ENCODE measurements around the gene LUC7L3.
"Not testable (repeated sequence)": the region's sequence is repeated elsewhere in the genome, so short reads cannot be mapped to it uniquely, and the experiment has no call there.

The LUC7L3 gene

GRCh38 chr17:50785946-50786570 lies 66.7 kb downstream of the LUC7L3 start:
- peak; percentile 70 for DNase-seq (ENCODE audit: low spot score)

DNA sequence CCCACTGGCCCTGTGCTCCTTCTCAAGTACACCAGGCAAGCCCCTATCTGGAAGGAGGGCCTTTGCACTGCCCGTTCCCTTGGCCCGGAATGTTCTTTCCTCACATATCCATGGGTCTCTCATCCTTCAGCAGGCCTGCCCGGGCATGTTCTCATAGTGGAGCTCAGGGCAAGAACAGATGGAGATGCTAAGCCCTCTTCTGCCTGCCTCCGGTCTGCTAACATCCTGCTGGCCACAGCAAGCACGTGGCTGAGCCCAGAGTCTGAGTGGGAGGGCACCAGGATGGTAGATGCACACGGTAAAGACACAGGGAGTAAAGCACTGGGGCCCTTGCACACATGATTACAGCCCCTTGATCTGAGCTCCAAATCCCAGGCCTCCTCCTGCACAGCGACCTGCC lies 67.7 kb downstream of the LUC7L3 start:
- DNase-seq (ENCODE audit: low spot score) = no peak

DNA sequence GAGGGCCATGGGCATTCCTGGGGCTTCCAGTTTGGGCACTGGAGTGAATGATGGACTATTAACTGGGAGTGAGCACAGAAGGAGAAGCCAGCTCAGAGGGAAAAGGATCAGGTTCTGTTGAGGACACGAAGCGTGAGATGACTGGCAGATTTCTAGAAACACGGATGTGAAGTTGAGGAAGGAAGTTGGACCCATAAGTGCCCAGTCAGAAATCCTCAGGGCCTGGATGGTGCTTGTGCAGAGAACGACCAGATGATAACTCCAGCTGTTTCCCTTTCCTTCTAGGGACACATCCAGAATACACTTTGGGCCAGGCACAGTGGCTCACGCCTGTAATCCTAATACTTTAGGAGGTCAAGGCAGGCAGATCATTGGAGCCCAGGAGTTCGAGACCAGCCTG lies 71.2 kb downstream of the LUC7L3 start:
- DNase-seq (ENCODE audit: low spot score) = no peak

DNA sequence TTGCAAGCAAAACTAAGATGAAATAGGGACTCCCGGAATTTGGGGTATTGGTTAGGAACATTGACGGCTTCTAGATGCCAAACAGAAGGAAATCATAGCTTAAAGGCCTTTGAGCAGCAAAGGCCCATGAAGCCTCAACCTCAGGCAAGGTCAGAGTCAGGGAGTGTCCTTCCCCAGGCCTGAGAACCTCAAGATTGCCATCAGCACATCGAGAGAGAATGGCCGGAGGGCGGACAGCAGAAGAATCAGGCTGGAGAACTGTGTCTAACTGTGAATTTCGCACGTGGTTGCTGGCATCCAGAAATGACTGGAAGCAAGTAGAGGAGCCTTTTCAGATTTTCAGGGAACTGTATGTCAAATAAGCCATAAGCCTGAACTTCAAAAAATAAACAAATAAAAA lies 72.7 kb downstream of the LUC7L3 start:
- DNase-seq (ENCODE audit: low spot score) = no peak

- DNase-seq (ENCODE audit: low spot score) = no peak
Measured at GRCh38 chr17:50793007-50793406, 73.6 kb downstream of the LUC7L3 start.

DNA sequence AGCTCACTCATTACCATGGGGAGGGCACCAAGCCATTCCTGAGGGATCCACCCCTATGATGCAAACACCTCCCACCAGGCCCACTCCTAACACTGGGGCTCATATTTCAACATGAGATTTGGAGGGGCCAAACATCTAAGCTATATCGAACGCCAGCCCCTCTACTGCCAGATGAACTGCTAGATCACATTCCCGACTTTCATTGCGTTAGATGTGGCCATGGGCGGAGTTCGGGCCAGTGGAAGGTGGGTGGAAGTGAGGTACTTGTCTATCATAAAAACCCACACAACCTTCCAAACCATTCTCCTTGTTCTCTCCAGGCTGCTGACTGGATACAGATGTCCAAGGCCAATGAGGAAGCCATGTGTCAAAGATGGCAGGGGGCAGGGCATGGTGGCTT lies 75.0 kb downstream of the LUC7L3 start:
- DNase-seq (ENCODE audit: low spot score) = no peak

DNA sequence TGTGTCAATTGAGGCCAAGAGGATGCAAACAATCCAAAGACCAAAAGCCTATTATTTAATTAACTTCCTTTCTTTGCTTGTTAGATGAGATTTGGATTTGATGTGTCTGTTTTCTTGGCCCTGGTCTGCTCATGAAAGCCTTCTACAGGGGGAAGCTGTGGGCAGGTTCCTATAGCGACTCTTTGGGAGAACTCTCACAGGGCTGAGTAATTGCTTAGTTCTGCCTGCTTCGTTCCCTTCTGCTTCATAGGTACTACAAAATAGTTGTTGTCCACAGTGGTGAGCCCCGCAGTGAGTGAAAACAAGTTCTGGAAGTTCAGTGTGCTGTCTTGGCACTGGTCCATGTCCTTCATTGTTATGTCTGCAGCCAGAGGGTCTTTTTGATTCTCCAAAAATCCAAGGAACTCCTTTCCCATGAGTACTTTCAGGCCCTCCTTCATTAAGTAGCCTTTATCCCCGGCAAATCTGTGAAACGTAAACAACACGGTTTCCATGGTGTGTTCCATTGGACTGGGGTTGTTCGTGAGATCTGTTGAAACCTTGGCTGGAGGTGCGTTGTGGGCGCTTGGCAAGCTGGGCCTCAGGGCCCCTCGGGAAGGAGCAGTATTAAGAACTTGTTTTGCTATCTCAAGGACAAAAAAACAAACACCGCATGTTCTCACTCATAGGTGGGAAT lies 77.9 kb downstream of the LUC7L3 start:
- no peak for DNase-seq (ENCODE audit: low spot score)

DNA sequence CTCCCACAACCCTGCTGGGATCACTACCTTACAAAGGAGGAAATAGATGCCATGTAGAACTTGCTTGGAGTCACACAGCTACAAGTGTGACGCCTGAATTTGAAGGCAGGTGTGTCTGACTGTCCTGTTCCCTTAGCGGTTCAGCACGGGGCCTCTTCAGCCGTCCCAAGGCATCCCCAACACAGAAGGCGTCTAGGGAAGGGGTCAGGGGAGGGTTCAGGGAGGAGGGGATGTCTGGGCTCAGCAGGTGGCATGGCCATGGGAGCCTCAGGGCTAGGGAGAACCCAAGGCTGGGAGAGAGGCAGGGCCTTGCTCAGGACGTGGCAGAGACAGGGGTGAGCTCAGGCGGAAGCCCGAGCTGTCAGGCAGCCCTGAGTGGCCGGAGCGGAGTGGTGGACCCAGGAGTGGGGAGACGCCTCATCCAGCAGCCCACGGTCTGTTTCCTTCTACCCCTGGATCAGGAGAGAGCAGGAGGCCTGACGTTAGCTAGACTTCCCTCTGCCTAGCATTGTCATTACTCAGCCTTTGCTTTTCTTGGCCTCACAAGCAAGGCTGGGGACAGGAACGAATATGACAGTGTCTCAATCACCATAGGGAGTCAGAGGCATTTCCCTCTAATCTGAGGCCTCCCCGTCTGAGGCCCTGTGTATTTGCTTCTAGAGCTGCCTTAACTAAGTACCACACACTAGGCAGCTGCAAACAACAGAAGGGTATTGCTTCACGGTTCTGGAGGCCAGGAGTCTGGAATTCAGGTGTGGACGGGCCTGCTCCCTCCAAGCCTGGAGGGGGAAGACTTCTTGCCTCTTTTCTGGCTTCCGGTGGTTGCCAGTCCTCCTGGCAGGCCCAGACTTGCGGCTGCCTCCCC lies 79.3 kb downstream of the LUC7L3 start:
- no peak for DNase-seq (ENCODE audit: low spot score)

- no peak for DNase-seq (ENCODE audit: low spot score)
Measured at GRCh38 chr17:50799582-50799981, 80.2 kb downstream of the LUC7L3 start.

DNA sequence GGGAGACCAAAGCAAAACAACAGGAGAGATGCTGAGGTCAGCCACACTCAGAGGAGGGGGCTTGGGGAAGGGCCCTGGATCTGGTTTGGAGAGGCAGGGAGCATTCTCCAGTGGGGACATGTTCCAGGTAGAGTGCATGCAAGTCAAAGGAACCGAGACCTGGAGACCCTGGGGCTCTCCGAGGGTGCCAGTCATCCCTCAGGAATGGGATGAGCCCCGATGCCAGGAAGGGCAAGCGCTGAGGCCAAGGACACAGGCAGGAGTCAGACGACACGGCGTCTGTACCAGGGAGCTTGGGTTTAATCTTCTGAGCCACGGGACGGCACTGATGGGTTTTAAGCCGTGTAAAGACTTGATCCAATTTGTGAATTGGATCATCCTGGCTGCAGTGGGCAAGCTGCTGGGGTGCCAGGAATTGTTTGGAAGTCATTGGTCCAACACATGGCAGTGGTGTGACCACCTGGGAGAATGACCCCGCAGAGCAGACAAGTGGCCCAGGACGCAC lies 80.8 kb downstream of the LUC7L3 start:
- no peak for DNase-seq (ENCODE audit: low spot score)

DNA sequence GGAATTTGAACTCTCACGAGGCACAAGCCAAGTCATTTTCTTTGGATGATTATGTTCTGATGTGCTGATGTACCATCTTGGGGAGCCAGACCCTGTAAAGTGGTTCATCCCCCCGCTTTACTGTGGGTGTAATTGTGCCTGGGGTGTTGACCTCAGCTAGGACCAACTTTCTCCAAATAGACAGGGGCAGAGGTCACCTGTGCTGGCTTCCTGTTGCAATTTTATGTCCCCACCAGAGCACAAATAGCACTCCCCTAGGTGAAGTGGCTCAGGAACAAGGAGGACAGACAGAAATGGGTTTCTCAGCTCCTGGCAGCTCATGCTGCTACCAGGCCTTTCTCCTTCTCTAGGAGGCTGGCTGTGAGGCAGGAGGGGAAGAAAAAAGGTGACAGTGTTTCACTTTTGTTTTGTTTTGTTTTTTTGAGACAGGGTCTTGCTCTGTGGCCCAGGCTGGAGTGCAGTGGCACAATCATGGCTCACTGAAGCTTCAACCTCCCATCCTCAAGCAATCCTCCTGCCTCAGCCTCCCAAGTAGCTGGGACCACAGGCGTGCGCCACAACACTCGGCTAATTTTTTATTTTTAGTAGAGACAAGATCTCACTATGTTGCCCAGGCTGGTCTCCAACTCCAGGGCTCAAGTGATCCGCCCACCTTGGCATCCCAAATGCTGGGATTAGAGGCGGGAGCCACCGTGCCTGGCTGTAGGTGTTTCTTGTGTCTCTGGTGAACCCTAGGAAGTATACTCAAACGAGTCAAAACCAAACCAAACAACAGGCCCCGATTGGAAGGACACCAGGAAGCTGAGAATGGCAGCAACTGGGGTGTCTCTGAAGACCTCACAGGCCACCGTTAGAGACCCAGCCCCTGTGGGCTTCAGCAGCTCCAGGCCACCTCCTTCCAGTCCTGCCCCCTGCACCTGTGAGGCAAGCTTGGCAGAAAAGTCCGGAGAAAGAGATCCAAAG lies 83.5 kb downstream of the LUC7L3 start:
- DNase-seq (ENCODE audit: low spot score) = no peak

DNA sequence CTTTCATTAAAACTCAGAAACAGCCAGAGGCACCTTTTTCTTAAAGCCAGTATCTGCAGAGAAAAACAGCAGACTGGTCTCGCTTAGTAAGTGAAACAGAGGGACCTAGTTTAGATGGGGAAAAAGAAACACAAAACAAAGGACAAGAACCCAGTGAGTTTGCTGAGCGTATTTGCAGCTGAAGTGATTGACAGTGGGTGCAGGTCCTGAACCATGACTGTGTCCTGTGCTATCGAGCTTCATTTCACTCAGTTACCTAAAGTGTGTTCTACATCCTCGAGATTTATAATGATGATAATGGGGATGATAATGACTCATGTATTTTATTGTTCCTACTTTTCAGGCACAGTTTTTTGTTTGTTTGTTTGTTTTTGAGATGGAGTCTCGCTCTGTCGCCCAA lies 84.3 kb downstream of the LUC7L3 start:
- DNase-seq (ENCODE audit: low spot score) = no peak

DNA sequence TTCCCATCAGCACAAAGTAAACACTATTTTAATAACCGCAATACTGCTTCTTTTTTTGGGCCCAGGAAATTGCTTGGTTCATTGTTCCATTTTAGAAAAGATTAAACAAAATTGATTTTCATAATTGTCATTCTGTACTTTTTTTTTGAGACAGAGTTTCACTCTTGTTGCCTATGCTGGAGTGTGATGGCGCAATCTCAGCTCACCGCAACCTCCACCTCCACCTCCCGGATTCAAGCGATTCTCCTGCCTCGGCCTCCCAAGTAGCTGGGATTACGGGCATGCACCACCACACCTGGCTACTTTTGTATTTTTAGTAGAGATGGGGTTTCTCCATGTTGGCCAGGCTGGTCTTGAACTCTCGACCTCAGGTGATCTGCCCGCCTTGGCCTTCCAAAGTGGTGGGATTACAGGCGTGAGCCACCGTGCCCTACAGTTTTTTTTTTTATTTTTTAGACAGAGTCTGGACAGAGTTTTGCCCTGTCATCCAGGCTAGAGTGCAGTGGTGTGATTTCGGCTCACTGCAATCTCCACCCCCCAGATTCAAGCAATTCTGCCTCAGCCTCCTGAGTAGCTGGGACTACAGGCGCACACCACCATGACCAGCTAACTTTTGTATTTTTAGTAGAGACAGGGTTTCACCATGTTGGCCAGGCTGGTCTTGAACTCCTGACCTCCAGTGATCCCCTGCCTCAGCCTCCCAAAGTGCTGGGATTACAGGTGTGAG lies 85.5 kb downstream of the LUC7L3 start:
- not testable (repeated sequence) for DNase-seq (ENCODE audit: low spot score)

GRCh38 chr17:50805486-50805885 lies 86.1 kb downstream of the LUC7L3 start:
- DNase-seq (ENCODE audit: low spot score) = no peak
